Activated CD4-positive, alpha-beta T cell treated with anti-CD3 and anti-CD28 coated beads, Interleukin-2, amount 50 U/mL, for 4 hours (primary cell): ENCODE data around the gene PACRGL.
"Not testable (repeated sequence)": the region's sequence is repeated elsewhere in the genome, so short reads cannot be mapped to it uniquely, and the experiment has no call there.

Source experiments
- DNase-seq, 2 experiments: peaks; one replicate each; pipeline ENCODE4 v3.0.0-alpha.2; 2020

PACRGL gene

DNA sequence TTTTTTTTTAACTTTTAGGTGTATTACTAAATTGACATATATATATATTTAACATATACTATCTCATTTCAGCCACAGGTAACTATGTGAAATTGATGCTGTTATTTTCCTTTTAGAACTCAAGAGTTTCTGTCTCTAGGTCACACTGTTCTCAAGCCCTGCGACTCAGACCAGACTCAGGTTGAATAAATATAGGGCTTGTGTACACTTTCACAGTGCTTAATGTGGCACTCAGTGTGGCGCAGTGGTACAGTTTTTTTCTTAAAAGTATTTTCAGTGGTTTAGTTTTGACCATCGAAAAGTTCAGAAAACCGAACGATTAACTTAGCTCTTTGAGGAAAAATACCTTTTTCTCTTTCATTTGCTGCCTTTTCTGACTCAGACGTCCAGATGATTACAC, 24.7 kb downstream of the PACRGL start:
- DNase-seq = no peak

DNA sequence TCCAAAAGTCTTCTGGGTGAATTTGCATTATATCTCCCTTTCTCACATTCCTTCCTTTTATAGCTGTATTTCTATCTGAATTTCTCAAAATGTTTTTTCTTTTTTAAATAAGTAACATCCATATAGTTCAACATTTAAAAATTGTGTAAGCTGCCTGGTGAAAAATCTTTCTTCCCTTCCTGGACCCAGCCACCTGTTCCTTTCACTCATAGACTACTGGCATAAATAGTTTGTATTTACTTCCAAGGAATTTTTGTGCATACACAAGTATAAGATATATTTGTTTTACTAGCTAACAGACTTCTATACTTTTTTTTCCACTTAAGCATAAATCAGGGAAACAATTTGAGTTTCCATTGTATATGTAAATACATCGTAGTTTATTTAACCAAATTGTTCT, 35.7 kb downstream of the PACRGL start:
- no peak for DNase-seq

DNA sequence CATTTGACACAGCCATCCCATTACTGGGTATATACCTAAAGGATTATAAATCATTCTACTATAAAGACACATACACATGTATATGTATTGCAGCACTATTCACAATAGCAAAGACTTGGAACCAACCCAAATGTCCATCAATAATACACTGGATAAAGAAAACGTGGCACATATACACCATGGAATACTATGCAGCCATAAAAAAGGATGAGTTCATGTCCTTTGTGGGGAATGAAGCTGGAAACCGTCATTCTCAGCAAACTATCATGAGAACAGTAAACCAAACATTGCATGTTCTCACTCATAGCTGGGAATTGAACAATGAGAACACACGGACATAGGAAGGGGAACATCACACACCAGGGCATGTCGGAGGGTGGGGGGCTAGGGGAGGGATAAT, 45.7 kb downstream of the PACRGL start:
- DNase-seq = not testable (repeated sequence)

DNA sequence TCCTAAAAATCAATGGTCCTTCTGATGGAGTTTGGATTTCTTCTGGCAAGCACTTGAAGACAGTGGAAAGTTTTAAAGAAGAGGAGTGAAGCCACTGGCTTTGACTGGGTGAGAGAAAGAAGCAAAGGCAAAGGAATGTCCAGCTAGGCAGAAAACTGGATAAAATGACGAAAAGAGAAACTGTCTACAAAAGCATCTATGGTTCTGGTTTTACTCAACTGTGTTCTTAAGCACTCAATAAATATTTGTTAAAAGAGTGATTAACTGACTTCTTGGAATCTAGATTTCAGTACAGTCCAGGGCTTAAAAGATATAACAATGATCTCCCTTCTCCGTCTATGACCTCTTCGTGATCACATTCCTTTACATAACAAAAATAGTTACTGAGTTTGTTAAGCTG, 52.4 kb downstream of the PACRGL start:
- no peak for DNase-seq

DNA sequence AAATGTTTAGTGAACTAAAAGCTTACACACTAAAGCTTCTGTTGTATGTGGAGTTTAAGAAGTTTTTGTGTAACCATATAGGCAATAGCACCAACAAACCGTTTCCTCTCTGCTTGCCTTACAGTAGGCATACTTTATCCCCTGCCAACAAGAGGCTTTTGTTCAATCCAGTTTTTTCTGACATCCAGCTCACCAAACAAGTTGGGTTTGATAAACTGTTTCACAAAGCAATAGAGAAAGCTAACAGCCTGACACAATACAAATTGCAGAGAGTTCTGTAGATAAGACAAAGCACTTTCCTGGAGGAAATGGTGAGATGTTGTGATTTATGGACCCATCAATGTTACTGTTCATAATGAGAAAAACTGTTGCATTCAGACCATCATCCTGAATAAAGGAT, 53.8 kb downstream of the PACRGL start:
- DNase-seq = no peak

DNA sequence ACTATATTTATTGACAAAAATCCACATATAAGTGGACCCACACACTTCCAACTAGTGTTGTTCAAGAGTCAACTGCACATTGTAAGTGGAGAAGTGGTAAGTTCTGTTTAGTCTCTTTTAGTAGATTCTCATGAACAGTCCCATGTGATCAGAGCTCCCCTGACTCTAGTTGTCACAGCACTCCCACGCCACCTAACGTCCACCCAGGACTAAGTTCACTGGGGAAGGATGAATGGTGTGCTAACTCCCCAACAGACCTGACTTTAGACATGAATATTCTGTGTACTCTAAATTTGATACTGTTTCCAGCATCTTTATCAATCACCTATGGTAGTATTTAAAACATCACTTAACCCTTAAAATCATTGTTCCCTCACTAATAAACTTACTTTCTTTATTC, 59.8 kb downstream of the PACRGL start:
- no peak for DNase-seq

DNA sequence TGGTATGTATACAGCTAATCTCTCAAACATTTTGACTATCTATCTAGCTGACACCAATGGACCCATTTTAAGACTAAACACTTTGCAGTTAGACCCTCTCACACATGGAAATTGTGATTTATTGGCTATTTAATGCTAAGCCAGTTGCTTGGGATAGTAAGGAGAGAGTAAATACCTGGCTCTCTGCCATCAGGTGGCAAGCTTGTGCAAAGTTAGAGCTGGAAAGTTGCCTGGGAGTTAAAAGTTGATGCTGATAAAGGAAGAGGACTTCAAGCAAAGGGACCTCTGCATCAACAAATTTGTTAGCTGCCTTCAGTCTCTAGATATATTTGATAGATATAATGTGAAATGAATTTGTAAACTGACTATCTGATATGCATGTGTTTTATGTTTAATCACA, 61.1 kb downstream of the PACRGL start:
- no peak for DNase-seq

DNA sequence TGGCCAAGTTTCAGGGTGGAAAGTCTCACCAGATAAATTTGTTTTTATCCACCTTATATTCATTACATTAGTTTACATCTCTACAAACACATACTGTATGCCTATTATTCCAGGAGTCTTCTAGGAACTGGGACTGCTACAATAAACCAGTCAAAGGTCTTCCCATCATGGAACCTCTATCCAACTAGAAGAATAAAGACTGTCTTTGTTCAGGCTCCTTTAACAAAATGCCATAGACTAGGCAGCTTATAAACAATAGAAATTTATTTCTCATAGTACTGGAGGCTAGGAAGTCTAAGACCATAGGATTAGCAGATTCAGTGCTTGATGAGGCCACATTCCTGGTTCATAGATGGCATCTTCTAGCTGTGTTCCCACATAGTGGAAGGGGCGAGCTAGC, 61.6 kb downstream of the PACRGL start:
- no peak for DNase-seq

DNA sequence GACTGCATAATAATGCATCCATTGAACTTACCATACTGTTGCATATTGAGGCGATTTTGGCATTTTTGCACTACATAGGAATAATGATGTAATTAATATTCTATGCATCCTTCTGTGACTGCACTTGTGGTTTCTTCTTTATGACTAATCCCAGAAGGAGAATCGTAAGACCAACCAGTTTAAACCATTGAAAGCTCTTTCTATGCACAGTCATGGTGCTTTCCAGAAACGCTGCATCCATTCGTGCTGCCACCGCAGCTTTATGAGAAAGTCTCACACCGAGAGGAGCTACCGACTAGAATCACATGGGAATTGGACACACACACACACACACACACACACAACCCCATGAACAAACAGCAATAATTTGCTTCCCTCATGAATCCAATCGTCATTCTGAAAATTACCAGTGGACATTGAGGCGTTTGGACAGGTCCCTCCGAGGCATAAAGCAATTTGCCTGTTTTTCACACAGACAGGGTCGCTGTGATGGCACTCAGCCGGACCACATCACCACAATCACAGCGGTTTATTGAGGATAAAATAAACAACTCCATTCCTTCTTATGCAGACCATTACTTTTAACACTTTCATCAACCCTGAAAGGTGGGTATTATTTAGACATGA, 64.2 kb downstream of the PACRGL start:
- DNase-seq = no peak

DNA sequence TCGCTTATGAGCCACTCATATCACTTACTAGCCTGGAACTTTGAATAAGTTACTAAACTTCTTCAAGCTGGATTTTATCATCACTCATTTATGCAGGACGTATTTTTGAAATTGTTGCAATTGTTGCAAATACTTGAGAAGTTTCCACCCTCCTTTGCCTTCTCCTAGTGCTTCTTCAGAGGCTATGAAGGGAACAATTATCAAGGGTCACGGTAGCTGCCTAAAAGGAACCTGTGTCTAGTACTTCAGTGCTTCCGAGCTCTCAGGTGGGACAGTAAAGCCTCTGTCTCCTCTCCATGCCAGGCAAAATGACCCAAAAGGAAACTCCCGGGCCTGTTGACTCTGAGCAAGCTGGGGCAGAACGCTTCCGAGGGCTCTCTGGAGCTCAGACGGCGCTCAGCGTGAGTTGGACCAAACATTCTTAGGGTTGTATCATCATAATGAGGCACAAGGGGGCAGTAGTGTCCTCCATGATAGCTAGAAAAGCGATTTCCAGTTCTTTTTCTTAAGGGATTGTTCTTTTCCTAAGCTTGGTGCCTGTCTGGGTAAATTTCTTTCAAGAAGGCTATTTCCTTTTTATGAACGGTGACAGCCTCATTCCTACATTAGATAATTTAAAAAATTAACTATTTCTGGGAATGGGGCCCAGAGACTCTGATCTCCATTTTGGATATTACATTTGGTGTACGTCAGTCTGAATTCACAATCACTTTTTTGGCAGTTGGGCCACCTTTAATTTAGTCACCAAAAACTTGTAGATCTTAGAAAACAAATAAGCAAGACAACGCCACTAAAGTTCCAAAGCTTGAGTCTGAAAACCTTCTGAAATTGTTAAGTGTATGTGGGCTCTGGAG, 73.1 kb downstream of the PACRGL start:
- peak in 1 of 2 experiments; percentile 1 for DNase-seq

DNA sequence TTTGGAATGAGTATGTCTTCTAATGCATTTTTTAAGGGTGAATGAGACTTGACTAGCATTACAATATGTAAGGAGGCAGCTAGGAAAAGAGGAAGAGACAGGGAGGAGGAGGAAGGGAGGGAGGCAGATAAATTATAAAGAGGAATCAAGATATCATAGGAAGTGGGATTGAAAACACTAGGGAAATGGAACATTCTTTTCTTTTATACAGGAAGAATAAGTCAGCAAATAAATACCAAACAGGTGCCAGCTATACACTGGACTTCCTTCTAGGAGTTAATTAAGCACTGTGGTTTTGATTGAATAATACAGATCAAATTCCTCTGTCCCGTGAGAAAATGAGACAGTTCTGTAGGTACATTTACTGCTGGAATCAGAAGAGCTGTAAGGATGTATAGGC, 78.6 kb downstream of the PACRGL start:
- DNase-seq = no peak

DNA sequence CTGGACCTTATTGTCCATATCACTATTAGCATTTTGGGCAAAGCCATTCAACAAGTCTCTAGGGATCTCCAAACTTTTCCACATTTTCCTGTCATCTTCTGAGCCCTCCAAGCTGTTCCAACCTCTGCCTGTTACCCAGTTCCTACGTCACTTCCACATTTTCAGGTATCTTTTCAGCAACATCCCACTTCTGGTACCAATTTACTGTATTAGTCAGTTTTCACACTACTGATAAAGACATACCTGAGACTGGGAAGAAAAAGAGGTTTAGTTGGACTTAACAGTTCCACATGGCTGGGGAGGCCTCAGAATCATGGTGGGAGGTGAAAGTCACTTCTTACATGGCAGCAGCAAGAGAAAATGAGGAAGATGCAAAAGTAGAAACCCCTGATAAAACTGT, 82.9 kb downstream of the PACRGL start:
- DNase-seq = not testable (repeated sequence)

DNA sequence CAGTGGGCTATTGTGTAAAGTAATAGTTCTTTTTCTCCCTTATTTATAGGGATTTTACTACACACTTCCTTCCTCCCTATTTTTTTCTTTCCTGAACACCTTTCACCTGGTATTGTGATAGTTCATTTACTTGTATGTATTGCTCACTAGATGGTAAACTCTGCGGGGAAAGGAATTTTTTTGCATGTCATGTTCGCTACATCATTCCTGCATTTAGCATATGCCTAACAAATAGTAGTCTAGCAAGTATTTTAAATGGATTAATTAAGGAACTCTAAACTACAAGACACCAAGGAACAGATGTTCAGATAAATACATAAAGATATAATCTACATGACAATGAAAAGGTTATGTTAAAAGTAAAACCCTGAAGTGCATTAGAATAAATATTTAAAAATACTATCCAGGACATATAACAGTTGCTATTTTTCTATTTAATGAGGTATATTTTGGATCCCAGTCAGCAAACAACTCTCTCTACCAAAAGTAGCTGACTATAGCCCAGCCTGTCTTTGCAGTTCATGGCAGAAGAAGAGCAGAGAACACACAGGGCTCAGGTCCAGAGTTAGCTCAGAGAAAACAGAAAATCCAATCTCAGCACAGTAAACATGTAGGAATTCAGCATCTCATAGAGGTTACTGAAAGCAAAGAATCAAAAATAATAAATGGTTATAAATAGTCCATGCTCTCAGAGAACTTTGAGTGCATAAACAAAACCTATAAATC, 87.8 kb downstream of the PACRGL start:
- no peak for DNase-seq
